T-cell (primary cell): Measurements from ENCODE around the gene RBFOX1. TPM values are rescaled to one million over a fixed set of nuclear protein-coding genes. Genes with fewer than 3 reads are reported as not detected.

ENCODE experiments used
- ATAC-seq, 4 experiments: fragments of 200-7000 bp in 3 of 4; fragments of 150-1000 bp in 1 of 4; cut with Tn5 transposase; replicated peaks in 1 of 4; 1 replicate in 3 of 4; 2 replicates in 1 of 4; pipeline ENCODE4 v1.10.0; 2021; ENCODE audit warnings: moderate library complexity in 3 of 4, mild to moderate bottlenecking in 2 of 4, moderate number of reproducible peaks in 1 of 4
- CTCF ChIA-PET, 2 donors: fragments of 300-600 bp; sonication (Branson Sonifier 250); formaldehyde crosslinking; loops; one replicate each; lab custom pipeline; 2022; ENCODE audit warnings: antibody characterized with exemption in 2 of 2; lab: Charles Lee
- POLR2A ChIA-PET, 2 donors: fragments of 300-600 bp; sonication (Branson Sonifier 250); formaldehyde crosslinking; loops; one replicate each; lab custom pipeline; 2022; ENCODE audit warnings: antibody characterized with exemption in 2 of 2; lab: Charles Lee
- DNase-seq, 35 experiments: peaks; one replicate each; pipeline versions ENCODE4 v3.0.0 to v3.0.0-alpha.2; 2013 to 2023
- H3K27ac ChIP-seq: one replicate; pipeline ENCODE4 v1.5.1; 2013; ENCODE audit warnings: low read length
- H3K27me3 ChIP-seq, 2 experiments: replicated peaks in 1 of 2; 1 replicate in 1 of 2; 2 replicates in 1 of 2; pipeline versions ENCODE4 v1.6.1 to v1.7.0; 2013; ENCODE audit warnings: low read length in 1 of 2, mixed read lengths in 1 of 2; ENCODE audit not compliant: control insufficient read depth in 2 of 2, insufficient read depth in 2 of 2; ENCODE audit errors: extremely low read depth in 1 of 2
- H3K36me3 ChIP-seq, 2 donors: 1 replicate in 1 of 2; 2 replicates in 1 of 2; pipeline versions ENCODE4 v1.6.1 to v1.7.0; 2013; ENCODE audit warnings: low read length in 1 of 2; ENCODE audit not compliant: control insufficient read depth in 2 of 2, insufficient read depth in 1 of 2; ENCODE audit errors: extremely low read depth in 1 of 2
- H3K4me1 ChIP-seq, 2 experiments: 1 replicate in 1 of 2; 2 replicates in 1 of 2; pipeline versions ENCODE4 v1.6.1 to v1.7.0; 2013; ENCODE audit warnings: low read length in 2 of 2, mixed read lengths in 1 of 2; ENCODE audit not compliant: insufficient read depth in 2 of 2, control insufficient read depth in 1 of 2; ENCODE audit errors: extremely low read depth in 1 of 2
- H3K4me3 ChIP-seq, 2 donors: 1 replicate in 1 of 2; 2 replicates in 1 of 2; pipeline versions ENCODE4 v1.5.1 to v1.7.0; 2013; ENCODE audit warnings: mild to moderate bottlenecking in 2 of 2, low read length in 1 of 2, moderate library complexity in 1 of 2; ENCODE audit not compliant: control insufficient read depth in 1 of 2; ENCODE audit errors: extremely low read depth in 1 of 2
- H3K9me3 ChIP-seq: 2 replicates; pipeline ENCODE4 v1.7.0; 2013
- H3K27ac Mint-ChIP-seq, 2 donors: one replicate each; pipeline ENCODE4 v1.8.0; 2020 to 2021; ENCODE audit warnings: mild to moderate bottlenecking in 2 of 2, mixed read lengths in 2 of 2
- H3K27me3 Mint-ChIP-seq, 2 donors: one replicate each; pipeline ENCODE4 v1.8.0; 2021 to 2022; ENCODE audit warnings: mixed read lengths in 2 of 2
- H3K36me3 Mint-ChIP-seq: one replicate; pipeline ENCODE4 v1.8.0; 2021; ENCODE audit warnings: mixed read lengths
- H3K4me1 Mint-ChIP-seq, 3 donors: one replicate each; pipeline ENCODE4 v1.8.0; 2020 to 2022; ENCODE audit warnings: mixed read lengths in 3 of 3, mild to moderate bottlenecking in 1 of 3
- H3K4me3 Mint-ChIP-seq, 3 donors: one replicate each; pipeline ENCODE4 v1.8.0; 2020 to 2022; ENCODE audit warnings: mild to moderate bottlenecking in 3 of 3, mixed read lengths in 3 of 3, moderate library complexity in 3 of 3
- H3K9me3 Mint-ChIP-seq, 3 donors: one replicate each; pipeline ENCODE4 v1.8.0; 2020 to 2022; ENCODE audit warnings: mixed read lengths in 3 of 3
- WGBS: methylation state at CpG from one replicate; pipeline ENCODE4 v1.1.5; 2013; ENCODE audit warnings: missing lambda C conversion rate; ENCODE audit not compliant: insufficient coverage; 5-methylcytosine and 5-hydroxymethylcytosine counted together
- total RNA-seq, 35 experiments: library from RNA in 6 of 35; stranded (reverse) in 6 of 35; fragments of 120-200 nt in 1 of 35; gene quantifications; one replicate each; pipeline versions ENCODE4 v1.2.1 to v1.2.4 and lab custom pipeline; 2013 to 2026

RBFOX1 gene
- total RNA-seq, 5 donors from 2014 or later (not counting 1 experiment from before 2014, with no cell fraction given): not detected

- WGBS: 62% methylated on average over 2 of the region's 6 CpGs
- ChIA-PET POLR2A (no interaction called here), CTCF (no interaction called here)
- H3K27me3 Mint-ChIP-seq: no peaks in the 10 kb centered on the region
- no peaks in the 10 kb centered on the region for H3K9me3 ChIP-seq
- no peaks in the 10 kb centered on the region for H3K4me1 Mint-ChIP-seq
- no peak for ATAC-seq
- no peaks in the 10 kb centered on the region for H3K4me1 ChIP-seq
- DNase-seq: no peak
- H3K36me3 ChIP-seq: no peaks in the 10 kb centered on the region
- H3K4me3 Mint-ChIP-seq: no peak overlapping the region
- no peaks in the 10 kb centered on the region for H3K27me3 ChIP-seq
- H3K4me3 ChIP-seq: no peak overlapping the region
- no peak overlapping the region for H3K27ac ChIP-seq
- peaks cover 11 to 27% (median 22%) of the 10 kb centered on the region in 3 donors for H3K9me3 Mint-ChIP-seq
- H3K36me3 Mint-ChIP-seq: no peaks in the 10 kb centered on the region
- no peak overlapping the region for H3K27ac Mint-ChIP-seq
These were observed 248.5 kb downstream of the RBFOX1 start for GRCh38 chr16:7581175-7581574.

GRCh38 chr16:7583396-7583795, 250.8 kb downstream of the RBFOX1 start:
- Histone ChIP-seq H3K36me3 (no peaks in the 10 kb centered on the region), H3K4me3 (no peak overlapping the region), H3K4me1 (no peaks in the 10 kb centered on the region), H3K27ac (no peak overlapping the region), H3K27me3 (no peaks in the 10 kb centered on the region), H3K9me3 (no peaks in the 10 kb centered on the region)
- no peak for DNase-seq
- Mint-ChIP-seq H3K27me3 (no peaks in the 10 kb centered on the region), H3K36me3 (no peaks in the 10 kb centered on the region), H3K4me1 (no peaks in the 10 kb centered on the region), H3K4me3 (no peak overlapping the region), H3K9me3 (peaks cover 10 to 20% (median 15%) of the 10 kb centered on the region in 3 donors), H3K27ac (no peak overlapping the region)
- CTCF ChIA-PET: no interaction called here
- no CpG with 5 or more reads among the region's 4 CpGs for WGBS
- POLR2A ChIA-PET: no interaction called here
- ATAC-seq: no peak

- Histone ChIP-seq H3K4me1 (no peaks in the 10 kb centered on the region), H3K27me3 (no peaks in the 10 kb centered on the region), H3K27ac (no peak overlapping the region), H3K36me3 (no peaks in the 10 kb centered on the region), H3K9me3 (no peaks in the 10 kb centered on the region), H3K4me3 (no peak overlapping the region)
- DNase-seq (no peak), ATAC-seq (no peak)
- Mint-ChIP-seq H3K27ac (no peak overlapping the region), H3K4me3 (no peak overlapping the region), H3K27me3 (no peaks in the 10 kb centered on the region), H3K4me1 (no peaks in the 10 kb centered on the region), H3K9me3 (peaks cover 3 to 17% (median 11%) of the 10 kb centered on the region in 3 donors), H3K36me3 (no peaks in the 10 kb centered on the region)
- CTCF ChIA-PET: no interaction called here
- POLR2A ChIA-PET: no interaction called here
- WGBS: 92% methylated on average over 2 of the region's 6 CpGs
These were observed 251.9 kb downstream of the RBFOX1 start for GRCh38 chr16:7584561-7584960.

GRCh38 chr16:7585705-7586104, 253.1 kb downstream of the RBFOX1 start:
- ATAC-seq (no peak), DNase-seq (no peak)
- H3K27ac ChIP-seq: no peak overlapping the region
- Mint-ChIP-seq H3K4me3 (no peak overlapping the region), H3K9me3 (peaks cover 2 to 11% (median 10%) of the 10 kb centered on the region in 3 donors), H3K36me3 (no peaks in the 10 kb centered on the region), H3K27ac (no peak overlapping the region), H3K27me3 (no peaks in the 10 kb centered on the region), H3K4me1 (no peaks in the 10 kb centered on the region)
- no peaks in the 10 kb centered on the region for H3K36me3 ChIP-seq
- no CpG with 5 or more reads among the region's 4 CpGs for WGBS
- no peaks in the 10 kb centered on the region for H3K4me1 ChIP-seq
- no peak overlapping the region for H3K4me3 ChIP-seq
- H3K9me3 ChIP-seq: no peaks in the 10 kb centered on the region
- ChIA-PET POLR2A (no interaction called here), CTCF (no interaction called here)
- no peaks in the 10 kb centered on the region for H3K27me3 ChIP-seq

DNA sequence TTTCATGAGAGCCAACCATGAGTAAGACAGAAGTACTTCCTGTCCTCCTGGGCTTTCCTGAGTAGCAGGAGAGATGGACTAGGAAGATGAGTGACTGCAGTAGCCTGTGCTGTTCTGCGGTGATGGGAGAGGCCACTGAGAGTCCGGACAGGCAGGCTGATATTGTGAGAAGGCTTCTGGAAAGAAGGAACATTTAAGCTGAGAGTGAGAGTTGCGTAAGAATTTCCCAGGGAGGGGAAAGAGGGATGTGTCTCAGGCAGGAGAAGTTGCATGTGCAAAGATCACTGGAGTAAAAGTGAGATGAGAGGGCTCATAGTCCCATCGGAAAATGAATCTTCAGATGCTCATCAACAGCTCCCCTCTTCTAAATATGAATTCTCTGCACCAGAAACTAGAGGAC, 258.3 kb downstream of the RBFOX1 start:
- no peaks in the 10 kb centered on the region for H3K36me3 Mint-ChIP-seq
- no peak overlapping the region for H3K27ac Mint-ChIP-seq
- ATAC-seq: no peak
- WGBS: 94% methylated on average over 2 of the region's 4 CpGs
- Histone ChIP-seq H3K9me3 (no peaks in the 10 kb centered on the region), H3K4me3 (no peak overlapping the region), H3K36me3 (no peaks in the 10 kb centered on the region), H3K27ac (no peak overlapping the region), H3K4me1 (no peaks in the 10 kb centered on the region), H3K27me3 (no peaks in the 10 kb centered on the region)
- no peak for DNase-seq
- H3K4me1 Mint-ChIP-seq: no peaks in the 10 kb centered on the region
- H3K4me3 Mint-ChIP-seq: no peak overlapping the region
- H3K9me3 Mint-ChIP-seq: peaks cover 3 to 17% (median 13%) of the 10 kb centered on the region in 3 donors
- POLR2A ChIA-PET: interaction anchor here in 1 of 2 donors (0.6 kb wide), 1 partner anchor 21 kb away, joined by 9 read pairs; no protein-coding TSS in a partner anchor
- CTCF ChIA-PET: no interaction called here
- no peaks in the 10 kb centered on the region for H3K27me3 Mint-ChIP-seq

GRCh38 chr16:7596308-7596707, 263.7 kb downstream of the RBFOX1 start:
- Histone ChIP-seq H3K9me3 (no peaks in the 10 kb centered on the region), H3K27ac (no peak overlapping the region), H3K27me3 (no peaks in the 10 kb centered on the region), H3K4me1 (no peaks in the 10 kb centered on the region), H3K36me3 (no peaks in the 10 kb centered on the region), H3K4me3 (no peak overlapping the region)
- no peak for DNase-seq
- H3K36me3 Mint-ChIP-seq: no peaks in the 10 kb centered on the region
- POLR2A ChIA-PET: no interaction called here
- WGBS: no CpG with 5 or more reads among the region's 11 CpGs
- CTCF ChIA-PET: no interaction called here
- no peaks in the 10 kb centered on the region for H3K27me3 Mint-ChIP-seq
- H3K9me3 Mint-ChIP-seq: peaks cover 13 to 18% (median 18%) of the 10 kb centered on the region in 3 donors
- no peak overlapping the region for H3K4me3 Mint-ChIP-seq
- H3K27ac Mint-ChIP-seq: no peak overlapping the region
- ATAC-seq: no peak
- H3K4me1 Mint-ChIP-seq: no peaks in the 10 kb centered on the region

- no peak overlapping the region for H3K27ac Mint-ChIP-seq
- ChIA-PET POLR2A (no interaction called here), CTCF (no interaction called here)
- no peak for ATAC-seq
- H3K4me3 Mint-ChIP-seq: no peak overlapping the region
- Histone ChIP-seq H3K27ac (no peak overlapping the region), H3K4me1 (no peaks in the 10 kb centered on the region), H3K27me3 (no peaks in the 10 kb centered on the region), H3K9me3 (no peaks in the 10 kb centered on the region), H3K4me3 (no peak overlapping the region), H3K36me3 (no peaks in the 10 kb centered on the region)
- 50% methylated on average over 2 of the region's 3 CpGs for WGBS
- H3K9me3 Mint-ChIP-seq: peaks cover 13 to 18% (median 18%) of the 10 kb centered on the region in 3 donors
- no peak for DNase-seq
- H3K4me1 Mint-ChIP-seq: no peaks in the 10 kb centered on the region
- no peaks in the 10 kb centered on the region for H3K27me3 Mint-ChIP-seq
- H3K36me3 Mint-ChIP-seq: no peaks in the 10 kb centered on the region
These were observed 265.0 kb downstream of the RBFOX1 start for GRCh38 chr16:7597677-7598076.
